Measurements from ENCODE around the gene CNEP1R1.

GRCh38 chr16:50004239-50004638 lies 20.8 kb upstream of the CNEP1R1 start:
- TF ChIP-seq CTCF (IDR thresholded peaks at IDR 0.05; ENCODE audit: insufficient read depth, low read length) (no peak), POLR2AphosphoS5 (IDR thresholded peaks at IDR 0.05; ENCODE audit: low read depth) (no peak), GABPA (IDR thresholded peaks at IDR 0.05; ENCODE audit: low read depth) (no peak), REST (IDR thresholded peaks at IDR 0.05; ENCODE audit: insufficient replicate concordance, low read depth) (no peak), SPI1 (IDR thresholded peaks at IDR 0.05; ENCODE audit: borderline replicate concordance, low read depth) (no peak)

Data from HL-60 (cell line).